WTC11 (cell line): Measurements from ENCODE around the gene FBXL2.

Experiments
- CDX4 ChIP-seq: fragments of 250-450 bp; sonication (Bioruptor Pico); IDR thresholded peaks from 2 replicates; pipeline ENCODE4 v1.9.0; 2021; ENCODE audit warnings: moderate library complexity, mild to moderate bottlenecking, inconsistent platforms, borderline replicate concordance
- E2F1 ChIP-seq: sonication (generic); formaldehyde crosslinking; IDR thresholded peaks from 2 replicates; pipeline ENCODE4 v1.8.0; 2022; ENCODE audit warnings: mild to moderate bottlenecking, missing genetic modification reagents
- SOX15 ChIP-seq: fragments of 250-450 bp; sonication (Bioruptor Pico); IDR thresholded peaks from 2 replicates; pipeline ENCODE4 v1.9.0; 2021; ENCODE audit warnings: mild to moderate bottlenecking
- SP1 ChIP-seq: sonication (generic); formaldehyde crosslinking; conservative IDR thresholded peaks from 2 replicates; pipeline ENCODE4 v1.8.1; 2022; ENCODE audit warnings: missing genetic modification reagents
- TEAD4 ChIP-seq: sonication (generic); formaldehyde crosslinking; IDR thresholded peaks from 2 replicates; pipeline ENCODE4 v1.8.0; 2022; ENCODE audit warnings: mild to moderate bottlenecking, missing genetic modification reagents
- ZNF121 ChIP-seq: sonication (generic); formaldehyde crosslinking; IDR thresholded peaks from 2 replicates; pipeline ENCODE4 v1.8.0; 2023; ENCODE audit warnings: missing genetic modification reagents
- ZNF416 ChIP-seq: fragments of 250-450 bp; sonication (Bioruptor Pico); IDR thresholded peaks from 2 replicates; pipeline ENCODE4 v1.9.0; 2021; ENCODE audit warnings: mild to moderate bottlenecking, inconsistent platforms
- TF ChIP-seq, protein P1 (sequence below): sonication (generic); formaldehyde crosslinking; IDR thresholded peaks from 2 replicates; pipeline ENCODE4 v1.8.1; 2022; ENCODE audit warnings: low read depth, missing genetic modification reagents, borderline replicate concordance
- TF ChIP-seq, protein P2 (sequence below): fragments of 200-600 bp; IDR thresholded peaks from 2 replicates; pipeline ENCODE4 v1.8.0; 2022; ENCODE audit warnings: antibody characterized with exemption
- TF ChIP-seq, protein P3 (sequence below): sonication (generic); formaldehyde crosslinking; IDR thresholded peaks from 2 replicates; pipeline ENCODE4 v1.8.0; 2022; ENCODE audit warnings: mild to moderate bottlenecking, missing genetic modification reagents

DNA sequence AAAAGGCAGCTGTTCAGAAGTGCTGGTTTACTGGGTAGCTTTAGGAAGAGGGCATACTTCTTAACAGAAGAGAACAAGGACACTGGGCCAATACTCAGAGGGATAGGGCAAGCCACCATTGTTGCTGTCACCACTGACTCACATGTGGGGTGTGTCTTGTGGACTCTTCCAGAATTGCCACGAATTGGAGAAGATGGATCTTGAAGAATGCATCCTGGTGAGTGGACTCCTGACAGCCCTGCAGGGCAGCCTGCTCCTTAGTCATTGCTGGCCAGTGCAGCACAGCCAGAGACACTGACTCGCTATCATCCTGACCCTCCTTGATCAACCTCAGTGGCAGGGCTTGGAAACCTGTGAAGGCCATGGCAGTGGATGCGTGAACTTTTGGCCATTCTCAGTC is 100.7 kb downstream of the FBXL2 start:
- TF ChIP-seq, protein P1, sequence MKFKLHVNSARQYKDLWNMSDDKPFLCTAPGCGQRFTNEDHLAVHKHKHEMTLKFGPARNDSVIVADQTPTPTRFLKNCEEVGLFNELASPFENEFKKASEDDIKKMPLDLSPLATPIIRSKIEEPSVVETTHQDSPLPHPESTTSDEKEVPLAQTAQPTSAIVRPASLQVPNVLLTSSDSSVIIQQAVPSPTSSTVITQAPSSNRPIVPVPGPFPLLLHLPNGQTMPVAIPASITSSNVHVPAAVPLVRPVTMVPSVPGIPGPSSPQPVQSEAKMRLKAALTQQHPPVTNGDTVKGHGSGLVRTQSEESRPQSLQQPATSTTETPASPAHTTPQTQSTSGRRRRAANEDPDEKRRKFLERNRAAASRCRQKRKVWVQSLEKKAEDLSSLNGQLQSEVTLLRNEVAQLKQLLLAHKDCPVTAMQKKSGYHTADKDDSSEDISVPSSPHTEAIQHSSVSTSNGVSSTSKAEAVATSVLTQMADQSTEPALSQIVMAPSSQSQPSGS (CRISPR knock-in tag): no peak
- TF ChIP-seq TEAD4 (no peak), SP1 (no peak), ZNF121 (CRISPR knock-in tag) (no peak), E2F1 (no peak), SOX15 (no peak), ZNF416 (CRISPR knock-in tag) (no peak), CDX4 (CRISPR knock-in tag) (no peak)
- TF ChIP-seq, protein P2, sequence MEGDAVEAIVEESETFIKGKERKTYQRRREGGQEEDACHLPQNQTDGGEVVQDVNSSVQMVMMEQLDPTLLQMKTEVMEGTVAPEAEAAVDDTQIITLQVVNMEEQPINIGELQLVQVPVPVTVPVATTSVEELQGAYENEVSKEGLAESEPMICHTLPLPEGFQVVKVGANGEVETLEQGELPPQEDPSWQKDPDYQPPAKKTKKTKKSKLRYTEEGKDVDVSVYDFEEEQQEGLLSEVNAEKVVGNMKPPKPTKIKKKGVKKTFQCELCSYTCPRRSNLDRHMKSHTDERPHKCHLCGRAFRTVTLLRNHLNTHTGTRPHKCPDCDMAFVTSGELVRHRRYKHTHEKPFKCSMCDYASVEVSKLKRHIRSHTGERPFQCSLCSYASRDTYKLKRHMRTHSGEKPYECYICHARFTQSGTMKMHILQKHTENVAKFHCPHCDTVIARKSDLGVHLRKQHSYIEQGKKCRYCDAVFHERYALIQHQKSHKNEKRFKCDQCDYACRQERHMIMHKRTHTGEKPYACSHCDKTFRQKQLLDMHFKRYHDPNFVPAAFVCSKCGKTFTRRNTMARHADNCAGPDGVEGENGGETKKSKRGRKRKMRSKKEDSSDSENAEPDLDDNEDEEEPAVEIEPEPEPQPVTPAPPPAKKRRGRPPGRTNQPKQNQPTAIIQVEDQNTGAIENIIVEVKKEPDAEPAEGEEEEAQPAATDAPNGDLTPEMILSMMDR: no peak
- TF ChIP-seq, protein P3, sequence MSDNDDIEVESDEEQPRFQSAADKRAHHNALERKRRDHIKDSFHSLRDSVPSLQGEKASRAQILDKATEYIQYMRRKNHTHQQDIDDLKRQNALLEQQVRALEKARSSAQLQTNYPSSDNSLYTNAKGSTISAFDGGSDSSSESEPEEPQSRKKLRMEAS: no peak
